HepG2 (cell line): ENCODE results near the gene CTSZ. TPM values are rescaled to one million over a fixed set of nuclear protein-coding genes. Genes with fewer than 3 reads are reported as not detected.
A peak's percentile ranks its signal among the peaks of the same experiment; 100 is the strongest.

ENCODE experiments used
- BCL6 ChIP-seq: IDR thresholded peaks from 2 replicates; pipeline ENCODE4 v1.6.1; 2016; ENCODE audit warnings: missing genetic modification reagents, missing compliant biosample characterization
- DMAP1 ChIP-seq: IDR thresholded peaks from 2 replicates; pipeline ENCODE4 v1.6.1; 2016
- FOXO1 ChIP-seq: sonication (generic); formaldehyde crosslinking; IDR thresholded peaks from 2 replicates; pipeline ENCODE4 v1.4.0; 2020; ENCODE audit warnings: missing genetic modification reagents
- GABPB1 ChIP-seq: IDR thresholded peaks from 2 replicates; pipeline ENCODE4 v1.6.1; 2016; ENCODE audit warnings: mild to moderate bottlenecking, missing genetic modification reagents, moderate library complexity, missing compliant biosample characterization
- ISX ChIP-seq: sonication (generic); formaldehyde crosslinking; conservative IDR thresholded peaks from 2 replicates; pipeline ENCODE4 v1.5.0; 2020; ENCODE audit warnings: missing genetic modification reagents
- MEIS1 ChIP-seq: sonication (generic); formaldehyde crosslinking; IDR thresholded peaks from 2 replicates; pipeline ENCODE4 v1.9.0; 2021; ENCODE audit warnings: mild to moderate bottlenecking, missing genetic modification reagents, moderate library complexity, borderline replicate concordance
- NONO ChIP-seq, 2 experiments: fragments of 450-650 bp in 1 of 2; sonication (generic) in 1 of 2; formaldehyde crosslinking in 1 of 2; IDR thresholded peaks in 1 of 2; conservative IDR thresholded peaks in 1 of 2; 2 replicates each; pipeline versions ENCODE4 v1.6.1 to v1.8.0; 2017 to 2022; ENCODE audit warnings: mild to moderate bottlenecking in 1 of 2, missing genetic modification reagents in 1 of 2, moderate library complexity in 1 of 2
- PHF8 ChIP-seq: sonication (generic); formaldehyde crosslinking; IDR thresholded peaks from 2 replicates; pipeline ENCODE4 v1.5.0; 2020; ENCODE audit warnings: missing genetic modification reagents
- RBM39 ChIP-seq: fragments of 200-400 bp; formaldehyde crosslinking; IDR thresholded peaks from one replicate; pipeline ENCODE4 v1.6.1; 2018; ENCODE audit warnings: antibody characterized with exemption, mild to moderate bottlenecking, low read depth, low read length; ENCODE audit not compliant: poor library complexity, severe bottlenecking
- SOX5 ChIP-seq: IDR thresholded peaks from 2 replicates; pipeline ENCODE4 v1.6.1; 2016; ENCODE audit warnings: borderline replicate concordance
- STAG1 ChIP-seq: sonication (generic); formaldehyde crosslinking; IDR thresholded peaks from 2 replicates; pipeline ENCODE4 v1.4.0; 2020; ENCODE audit warnings: missing genetic modification reagents
- THAP11 ChIP-seq: IDR thresholded peaks from 2 replicates; pipeline ENCODE4 v1.6.1; 2016; ENCODE audit warnings: missing biosample characterization, missing genetic modification reagents
- ZMYM2 ChIP-seq: sonication (generic); formaldehyde crosslinking; IDR thresholded peaks from 2 replicates; pipeline ENCODE4 v1.8.0; 2022; ENCODE audit warnings: mild to moderate bottlenecking, missing genetic modification reagents
- ZNF367 ChIP-seq: sonication (generic); formaldehyde crosslinking; IDR thresholded peaks from 2 replicates; pipeline ENCODE4 v1.4.0; 2020; ENCODE audit warnings: missing genetic modification reagents, borderline replicate concordance
- ZNF556 ChIP-seq: sonication (generic); formaldehyde crosslinking; IDR thresholded peaks from 2 replicates; pipeline ENCODE4 v1.4.0; 2020; ENCODE audit warnings: mild to moderate bottlenecking, missing genetic modification reagents, borderline replicate concordance
- ZNF629 ChIP-seq: sonication (generic); formaldehyde crosslinking; conservative IDR thresholded peaks from 2 replicates; pipeline ENCODE4 v1.5.0; 2020; ENCODE audit warnings: missing genetic modification reagents
- ZNF724P ChIP-seq: sonication (generic); formaldehyde crosslinking; IDR thresholded peaks from 2 replicates; pipeline ENCODE4 v1.8.0; 2022; ENCODE audit warnings: missing genetic modification reagents, borderline replicate concordance
- polyA plus RNA-seq, 8 experiments: library from polyadenylated mRNA; depleted of rRNA in 3 of 8; stranded (reverse) in 7 of 8; unstranded in 1 of 8; fragments of >200 nt; fragmentation: Illumina TruSeq in 4 of 8; extraction: Trizol in 4 of 8; gene quantifications; 2 replicates each; pipeline versions ENCODE4 v1.2.1 to v1.2.3, GENCODE V29; 2011 to 2016; ENCODE audit warnings: low read depth in 4 of 8, missing spikeins in 1 of 8, mixed read lengths in 1 of 8; ENCODE audit not compliant: insufficient read depth in 1 of 8
- total RNA-seq, 5 experiments: library from RNA; depleted of rRNA; stranded (reverse); fragments of >200 nt; fragmentation: Illumina TruSeq; extraction: Trizol; gene quantifications; 2 replicates each; pipeline ENCODE4 v1.2.3, GENCODE V29; 2016; ENCODE audit warnings: low read depth in 1 of 5
- TF ChIP-seq, protein P1 (sequence below): sonication (generic); formaldehyde crosslinking; IDR thresholded peaks from 2 replicates; pipeline ENCODE4 v1.4.0; 2020; ENCODE audit warnings: missing genetic modification reagents, borderline replicate concordance
- TF ChIP-seq, protein P2 (sequence below): sonication (generic); formaldehyde crosslinking; IDR thresholded peaks from 2 replicates; pipeline ENCODE4 v1.4.0; 2020; ENCODE audit warnings: missing genetic modification reagents
- TF ChIP-seq, protein P3 (sequence below): sonication (generic); IDR thresholded peaks from 2 replicates; pipeline ENCODE4 v1.6.1; 2016; ENCODE audit warnings: low read depth, borderline replicate concordance
- TF ChIP-seq, protein P4 (sequence below): IDR thresholded peaks from 2 replicates; pipeline ENCODE4 v1.6.1; 2016
- TF ChIP-seq, protein P5 (sequence below): IDR thresholded peaks from 2 replicates; pipeline ENCODE4 v1.6.1; 2016; ENCODE audit warnings: mild to moderate bottlenecking

CTSZ gene
- total and polyA plus RNA-seq, 2 of the 13 experiments (the other 11 are each of a cell fraction or from before 2014, with no cell fraction given): 0.33 TPM; not detected in 1

DNA sequence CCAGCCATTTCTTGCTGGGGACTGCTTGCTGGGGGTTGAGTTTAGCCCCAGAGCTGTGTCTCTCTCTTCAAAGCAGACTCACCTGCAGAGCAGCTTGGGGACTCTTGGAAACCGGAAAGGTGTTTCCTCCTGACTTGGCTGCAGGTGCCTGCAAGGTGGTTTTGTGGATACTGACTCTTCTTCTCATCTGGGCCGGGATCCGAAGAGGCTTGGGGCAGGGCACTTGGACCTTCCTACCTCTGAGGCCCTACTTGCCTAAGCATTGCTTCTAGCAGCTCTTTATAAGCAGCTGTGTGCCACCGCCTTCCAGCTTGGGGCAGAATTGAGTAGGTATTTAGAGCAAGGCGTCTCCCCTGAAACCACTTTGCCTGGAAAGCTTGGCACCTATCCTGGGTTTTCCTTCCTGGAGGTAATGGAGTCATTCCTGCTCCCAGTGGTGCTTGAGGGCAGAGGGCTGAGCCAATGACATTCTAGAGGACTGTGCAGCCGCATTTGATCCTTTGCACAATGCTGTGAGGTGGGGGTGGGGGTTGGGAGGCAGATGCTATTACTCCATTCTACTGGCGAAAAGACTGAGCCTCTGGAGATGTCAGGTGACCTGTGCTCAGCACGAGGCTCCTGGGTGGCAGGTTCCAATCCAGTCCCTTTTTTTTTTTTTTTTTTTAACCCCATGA lies 3.4 kb upstream of the CTSZ start (continued):
- TF ChIP-seq STAG1 (CRISPR knock-in tag): no peak
- TF ChIP-seq FOXO1 (CRISPR knock-in tag): peak; percentile 27; the same call in 1 of the 2 replicates
- no peak for TF ChIP-seq ZNF367 (CRISPR knock-in tag)
- TF ChIP-seq, protein P1, sequence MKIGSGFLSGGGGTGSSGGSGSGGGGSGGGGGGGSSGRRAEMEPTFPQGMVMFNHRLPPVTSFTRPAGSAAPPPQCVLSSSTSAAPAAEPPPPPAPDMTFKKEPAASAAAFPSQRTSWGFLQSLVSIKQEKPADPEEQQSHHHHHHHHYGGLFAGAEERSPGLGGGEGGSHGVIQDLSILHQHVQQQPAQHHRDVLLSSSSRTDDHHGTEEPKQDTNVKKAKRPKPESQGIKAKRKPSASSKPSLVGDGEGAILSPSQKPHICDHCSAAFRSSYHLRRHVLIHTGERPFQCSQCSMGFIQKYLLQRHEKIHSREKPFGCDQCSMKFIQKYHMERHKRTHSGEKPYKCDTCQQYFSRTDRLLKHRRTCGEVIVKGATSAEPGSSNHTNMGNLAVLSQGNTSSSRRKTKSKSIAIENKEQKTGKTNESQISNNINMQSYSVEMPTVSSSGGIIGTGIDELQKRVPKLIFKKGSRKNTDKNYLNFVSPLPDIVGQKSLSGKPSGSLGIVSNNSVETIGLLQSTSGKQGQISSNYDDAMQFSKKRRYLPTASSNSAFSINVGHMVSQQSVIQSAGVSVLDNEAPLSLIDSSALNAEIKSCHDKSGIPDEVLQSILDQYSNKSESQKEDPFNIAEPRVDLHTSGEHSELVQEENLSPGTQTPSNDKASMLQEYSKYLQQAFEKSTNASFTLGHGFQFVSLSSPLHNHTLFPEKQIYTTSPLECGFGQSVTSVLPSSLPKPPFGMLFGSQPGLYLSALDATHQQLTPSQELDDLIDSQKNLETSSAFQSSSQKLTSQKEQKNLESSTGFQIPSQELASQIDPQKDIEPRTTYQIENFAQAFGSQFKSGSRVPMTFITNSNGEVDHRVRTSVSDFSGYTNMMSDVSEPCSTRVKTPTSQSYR (CRISPR knock-in tag): peak; percentile 85
- peak; percentile 86 for TF ChIP-seq ZMYM2 (CRISPR knock-in tag)
- TF ChIP-seq, protein P2, sequence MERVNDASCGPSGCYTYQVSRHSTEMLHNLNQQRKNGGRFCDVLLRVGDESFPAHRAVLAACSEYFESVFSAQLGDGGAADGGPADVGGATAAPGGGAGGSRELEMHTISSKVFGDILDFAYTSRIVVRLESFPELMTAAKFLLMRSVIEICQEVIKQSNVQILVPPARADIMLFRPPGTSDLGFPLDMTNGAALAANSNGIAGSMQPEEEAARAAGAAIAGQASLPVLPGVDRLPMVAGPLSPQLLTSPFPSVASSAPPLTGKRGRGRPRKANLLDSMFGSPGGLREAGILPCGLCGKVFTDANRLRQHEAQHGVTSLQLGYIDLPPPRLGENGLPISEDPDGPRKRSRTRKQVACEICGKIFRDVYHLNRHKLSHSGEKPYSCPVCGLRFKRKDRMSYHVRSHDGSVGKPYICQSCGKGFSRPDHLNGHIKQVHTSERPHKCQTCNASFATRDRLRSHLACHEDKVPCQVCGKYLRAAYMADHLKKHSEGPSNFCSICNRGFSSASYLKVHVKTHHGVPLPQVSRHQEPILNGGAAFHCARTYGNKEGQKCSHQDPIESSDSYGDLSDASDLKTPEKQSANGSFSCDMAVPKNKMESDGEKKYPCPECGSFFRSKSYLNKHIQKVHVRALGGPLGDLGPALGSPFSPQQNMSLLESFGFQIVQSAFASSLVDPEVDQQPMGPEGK (CRISPR knock-in tag): peak; percentile 32; the same call in 1 of the 2 replicates
- TF ChIP-seq DMAP1 (CRISPR knock-in tag): no peak; the same call in 1 of the 2 replicates
- TF ChIP-seq ZNF629 (CRISPR knock-in tag): peak; percentile 99
- no peak for TF ChIP-seq ISX (CRISPR knock-in tag)
- TF ChIP-seq, protein P3, sequence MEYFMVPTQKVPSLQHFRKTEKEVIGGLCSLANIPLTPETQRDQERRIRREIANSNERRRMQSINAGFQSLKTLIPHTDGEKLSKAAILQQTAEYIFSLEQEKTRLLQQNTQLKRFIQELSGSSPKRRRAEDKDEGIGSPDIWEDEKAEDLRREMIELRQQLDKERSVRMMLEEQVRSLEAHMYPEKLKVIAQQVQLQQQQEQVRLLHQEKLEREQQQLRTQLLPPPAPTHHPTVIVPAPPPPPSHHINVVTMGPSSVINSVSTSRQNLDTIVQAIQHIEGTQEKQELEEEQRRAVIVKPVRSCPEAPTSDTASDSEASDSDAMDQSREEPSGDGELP: peak; percentile 49; the same call in 1 of the 2 replicates
- peak; percentile 20; the same call in 1 of the 2 replicates for TF ChIP-seq MEIS1 (CRISPR knock-in tag)
- TF ChIP-seq, protein P4, sequence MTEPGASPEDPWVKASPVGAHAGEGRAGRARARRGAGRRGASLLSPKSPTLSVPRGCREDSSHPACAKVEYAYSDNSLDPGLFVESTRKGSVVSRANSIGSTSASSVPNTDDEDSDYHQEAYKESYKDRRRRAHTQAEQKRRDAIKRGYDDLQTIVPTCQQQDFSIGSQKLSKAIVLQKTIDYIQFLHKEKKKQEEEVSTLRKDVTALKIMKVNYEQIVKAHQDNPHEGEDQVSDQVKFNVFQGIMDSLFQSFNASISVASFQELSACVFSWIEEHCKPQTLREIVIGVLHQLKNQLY (CRISPR knock-in tag): peak; percentile 83; the same call in 1 of the 2 replicates
- no peak for TF ChIP-seq ZNF724P (CRISPR knock-in tag)
- peak; percentile 34; the same call in 1 of the 2 replicates for TF ChIP-seq THAP11 (CRISPR knock-in tag)
- TF ChIP-seq, protein P5, sequence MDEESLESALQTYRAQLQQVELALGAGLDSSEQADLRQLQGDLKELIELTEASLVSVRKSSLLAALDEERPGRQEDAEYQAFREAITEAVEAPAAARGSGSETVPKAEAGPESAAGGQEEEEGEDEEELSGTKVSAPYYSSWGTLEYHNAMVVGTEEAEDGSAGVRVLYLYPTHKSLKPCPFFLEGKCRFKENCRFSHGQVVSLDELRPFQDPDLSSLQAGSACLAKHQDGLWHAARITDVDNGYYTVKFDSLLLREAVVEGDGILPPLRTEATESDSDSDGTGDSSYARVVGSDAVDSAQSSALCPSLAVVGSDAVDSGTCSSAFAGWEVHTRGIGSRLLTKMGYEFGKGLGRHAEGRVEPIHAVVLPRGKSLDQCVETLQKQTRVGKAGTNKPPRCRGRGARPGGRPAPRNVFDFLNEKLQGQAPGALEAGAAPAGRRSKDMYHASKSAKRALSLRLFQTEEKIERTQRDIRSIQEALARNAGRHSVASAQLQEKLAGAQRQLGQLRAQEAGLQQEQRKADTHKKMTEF: peak; percentile 79; the same call in 1 of the 2 replicates
- no peak for TF ChIP-seq RBM39
- TF ChIP-seq BCL6: 0 out of 2 replicates have a peak, but pooled peaks have one; percentile 2
- 0 out of 2 replicates have a peak, but pooled peaks have one; percentile 7 for TF ChIP-seq GABPB1 (CRISPR knock-in tag)
- TF ChIP-seq PHF8 (CRISPR knock-in tag): 0 out of 2 replicates have a peak, but pooled peaks have one; percentile 21
- peak; percentile 61; the same call in 1 of the 2 replicates for TF ChIP-seq SOX5 (CRISPR knock-in tag)
- no peak for TF ChIP-seq NONO (IDR thresholded peaks at IDR 0.05)
- TF ChIP-seq NONO (CRISPR knock-in tag; conservative IDR thresholded peaks at IDR 0.05): 0 out of 2 replicates have a peak, but pooled peaks have one; percentile 49
- TF ChIP-seq ZNF556: 0 out of 2 replicates have a peak, but pooled peaks have one; percentile 24
